ENCODE results near the gene KCNQ1OT1. TPM values are rescaled to one million over a fixed set of nuclear protein-coding genes. Genes with fewer than 3 reads are reported as not detected.

The KCNQ1OT1 gene
- total and polyA plus RNA-seq, 9 of the 15 experiments (the other 6 are each of a cell fraction or from before 2014, with no cell fraction given), result 0.04 to 2.3 (median 0.74) TPM

DNA sequence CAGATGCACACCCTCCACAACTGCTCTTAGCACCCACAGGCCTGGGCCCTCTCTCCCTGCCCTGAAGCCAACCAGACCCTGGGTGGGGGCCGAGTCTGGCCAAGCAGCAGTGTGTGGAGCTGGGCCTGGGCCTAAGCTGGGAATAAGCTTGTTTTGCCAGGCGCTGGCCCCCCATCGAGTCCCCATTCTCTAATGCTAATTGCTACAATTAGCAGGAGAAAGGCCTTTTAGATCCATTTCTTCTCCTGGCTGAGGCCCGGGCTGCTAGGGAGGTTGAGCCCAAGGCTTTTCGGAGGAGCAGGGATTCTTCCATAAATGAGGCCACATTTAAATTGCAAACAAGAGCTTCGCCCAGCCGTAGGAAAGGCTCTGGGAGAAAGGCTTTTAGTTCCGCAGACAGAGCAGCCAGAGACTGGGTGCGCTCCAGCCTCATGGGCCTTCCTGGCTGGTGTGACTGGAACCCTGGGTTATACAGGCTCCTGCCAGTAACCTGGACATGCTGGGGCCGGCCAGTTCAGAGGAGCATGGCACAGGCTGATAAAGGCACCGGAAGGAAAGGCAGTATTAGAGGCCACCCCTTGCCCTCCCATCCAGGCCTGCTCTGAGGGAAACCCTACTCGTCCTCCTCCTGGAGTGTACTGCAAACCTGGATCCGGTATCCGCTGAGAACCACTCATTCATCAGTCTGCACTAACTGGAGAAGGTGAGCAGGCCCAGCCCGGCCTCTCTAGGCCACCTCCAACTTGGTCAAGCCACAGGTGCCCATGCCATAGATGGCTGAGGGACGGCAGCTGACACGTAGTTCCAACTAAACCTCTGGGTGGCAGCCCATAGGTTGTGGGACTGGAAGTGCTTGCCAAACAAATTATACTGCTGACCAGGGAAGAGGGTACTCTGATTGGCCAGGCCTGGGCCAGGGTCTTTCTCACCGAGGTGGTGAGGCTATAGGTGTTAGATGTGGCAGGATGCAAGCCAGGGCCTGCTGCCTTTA lies 6.2 kb downstream of the KCNQ1OT1 start:
- H4K20me1 ChIP-seq (replicated peaks; ENCODE audit: control insufficient read depth, insufficient read depth, low read length), result peaks cover 80% of the 10 kb centered on the region
- H2AFZ ChIP-seq (ENCODE audit: low read depth, low read length), result no peak overlapping the region
- H3K36me3 ChIP-seq (ENCODE audit: control insufficient read depth, insufficient read depth, low read length), result peaks cover 77% of the 10 kb centered on the region
- peaks cover 12% of the 10 kb centered on the region for H3K9me1 ChIP-seq (ENCODE audit: control insufficient read depth, insufficient read depth, low read length)
- POLR2A ChIA-PET, result interaction anchor here (0.6 to 0.8 kb wide), 2 partner anchors 194 to 221 kb away, joined by 3 read pairs; no protein-coding TSS in a partner anchor
- peaks cover 100% of the 10 kb centered on the region for H3K79me2 ChIP-seq (ENCODE audit: control insufficient read depth, insufficient read depth, low read length)
- H3K4me3 ChIP-seq, result no peak overlapping the region
- no peak overlapping the region for H3K27ac ChIP-seq (ENCODE audit: extremely low read depth, low read depth, low read length)
- H3K9me3 ChIP-seq (replicated peaks; ENCODE audit: control insufficient read depth, insufficient read depth, low read depth, low read length), result no peaks in the 10 kb centered on the region
- intact Hi-C loops (cut with micrococcal nuclease), result loop anchor here (10.0 kb wide), 1 partner anchor 159 kb away; no protein-coding TSS in a partner anchor
- peaks cover 4 to 11% of the 10 kb centered on the region in 2 experiments; a peak in 3 of 5 replicates for H3K4me1 ChIP-seq (replicated peaks in 1 of 2; ENCODE audit: control insufficient read depth in 2 of 2, insufficient read depth in 2 of 2, low read length in 2 of 2)
- H3K9ac ChIP-seq (ENCODE audit: insufficient read depth in 1 of 2, low read depth in 2 of 2, low read length in 2 of 2), result peak overlapping the region in 1 of 2 experiments; percentile 15; a peak in 2 of 4 replicates
- TF ChIP-seq RBFOX2 (IDR thresholded peaks at IDR 0.05; ENCODE audit: low read depth, low read length) (0 out of 2 replicates have a peak, but pooled peaks have one; percentile 27), BDP1 (IDR thresholded peaks at IDR 0.05; ENCODE audit: insufficient read depth, insufficient read length) (no peak), L3MBTL2 (IDR thresholded peaks at IDR 0.05) (no peak), KDM5B (IDR thresholded peaks at IDR 0.05; ENCODE audit: insufficient replicate concordance, low read depth, low read length) (no peak), ZNF212 (CRISPR knock-in tag; IDR thresholded peaks at IDR 0.05) (no peak)
- TF ChIP-seq, protein P1, sequence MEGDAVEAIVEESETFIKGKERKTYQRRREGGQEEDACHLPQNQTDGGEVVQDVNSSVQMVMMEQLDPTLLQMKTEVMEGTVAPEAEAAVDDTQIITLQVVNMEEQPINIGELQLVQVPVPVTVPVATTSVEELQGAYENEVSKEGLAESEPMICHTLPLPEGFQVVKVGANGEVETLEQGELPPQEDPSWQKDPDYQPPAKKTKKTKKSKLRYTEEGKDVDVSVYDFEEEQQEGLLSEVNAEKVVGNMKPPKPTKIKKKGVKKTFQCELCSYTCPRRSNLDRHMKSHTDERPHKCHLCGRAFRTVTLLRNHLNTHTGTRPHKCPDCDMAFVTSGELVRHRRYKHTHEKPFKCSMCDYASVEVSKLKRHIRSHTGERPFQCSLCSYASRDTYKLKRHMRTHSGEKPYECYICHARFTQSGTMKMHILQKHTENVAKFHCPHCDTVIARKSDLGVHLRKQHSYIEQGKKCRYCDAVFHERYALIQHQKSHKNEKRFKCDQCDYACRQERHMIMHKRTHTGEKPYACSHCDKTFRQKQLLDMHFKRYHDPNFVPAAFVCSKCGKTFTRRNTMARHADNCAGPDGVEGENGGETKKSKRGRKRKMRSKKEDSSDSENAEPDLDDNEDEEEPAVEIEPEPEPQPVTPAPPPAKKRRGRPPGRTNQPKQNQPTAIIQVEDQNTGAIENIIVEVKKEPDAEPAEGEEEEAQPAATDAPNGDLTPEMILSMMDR (IDR thresholded peaks at IDR 0.05 in 2 of 3, conservative IDR thresholded peaks at IDR 0.05 in 1 of 3; ENCODE audit: insufficient read depth in 2 of 3, low read depth in 1 of 3, low read length in 3 of 3), result peak in 2 of 3 experiments; percentile 13 to 16; a peak in 1 of 6 replicates
- no peak for FAIRE-seq
- H3K4me2 ChIP-seq (ENCODE audit: insufficient read depth, low read length), result no peak overlapping the region
- in situ Hi-C loops (cut with MboI), result no loop called here
- no peaks in the 10 kb centered on the region for H3K27me3 ChIP-seq (ENCODE audit: control insufficient read depth in 2 of 2, insufficient read depth in 2 of 2, low read length in 2 of 2)
- WGBS (ENCODE audit: insufficient coverage, low coverage, missing lambda C conversion rate), result 85% methylated on average over 18 of the region's 18 CpGs
- ATAC-seq, result no peak
- no TSS peak for BruUV-seq (replicated peaks)
- CTCF ChIA-PET (ENCODE audit: low intra/inter-chr PET ratio), result no interaction called here
- DNase-seq (ENCODE audit: extremely low read depth in 1 of 4, low spot score in 3 of 4), result no peak
